Measurements from ENCODE around the gene SMOC2.

DNA sequence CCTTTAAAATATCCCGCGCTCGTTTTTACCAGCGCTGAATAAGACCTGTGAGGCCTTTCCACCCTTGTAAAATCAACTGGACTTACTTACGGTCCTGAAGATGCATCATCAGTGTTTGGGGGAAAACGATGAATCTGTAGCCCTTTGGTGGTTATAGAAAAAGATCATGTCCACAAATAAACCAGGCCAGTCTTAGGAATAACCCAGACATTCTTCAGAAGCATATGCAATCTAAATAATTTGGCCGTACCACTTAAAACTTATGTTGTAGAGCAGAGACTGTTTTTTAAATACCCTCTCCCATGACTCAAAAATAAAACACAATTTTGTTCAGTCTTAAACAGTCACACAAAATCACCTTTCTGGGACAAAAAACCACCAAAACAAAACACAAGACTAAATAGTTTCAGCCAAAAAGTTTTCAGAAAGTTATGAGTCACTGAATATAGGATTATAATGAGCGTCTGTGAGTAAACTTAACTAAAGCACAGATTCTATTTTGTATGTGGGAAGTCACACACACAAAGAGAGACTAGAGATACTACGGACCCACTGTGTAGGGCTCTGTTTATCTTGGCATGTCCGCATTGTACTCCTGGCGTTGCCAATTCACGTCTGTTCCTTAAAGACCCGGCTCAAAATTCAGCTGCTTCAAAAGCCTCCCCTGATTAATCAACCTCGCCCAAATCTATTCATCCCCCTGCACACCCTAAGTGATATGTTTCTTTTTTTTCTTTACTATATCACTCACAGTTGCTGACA, 26.5 kb upstream of the SMOC2 start:
- no peak for TF ChIP-seq EZH2phosphoT487 (IDR thresholded peaks at IDR 0.05; ENCODE audit: low read depth)
- TF ChIP-seq CTCF (IDR thresholded peaks at IDR 0.05; ENCODE audit: low read depth, low read length), result no peak

All from OCI-LY3 (cell line).